ENCODE measurements around the gene FUT6.

The FUT6 gene

GRCh38 chr19:5805462-5806132, 33.9 kb downstream of the FUT6 start:
- DNase-seq (ENCODE audit: low spot score): peak; percentile 64

DNA sequence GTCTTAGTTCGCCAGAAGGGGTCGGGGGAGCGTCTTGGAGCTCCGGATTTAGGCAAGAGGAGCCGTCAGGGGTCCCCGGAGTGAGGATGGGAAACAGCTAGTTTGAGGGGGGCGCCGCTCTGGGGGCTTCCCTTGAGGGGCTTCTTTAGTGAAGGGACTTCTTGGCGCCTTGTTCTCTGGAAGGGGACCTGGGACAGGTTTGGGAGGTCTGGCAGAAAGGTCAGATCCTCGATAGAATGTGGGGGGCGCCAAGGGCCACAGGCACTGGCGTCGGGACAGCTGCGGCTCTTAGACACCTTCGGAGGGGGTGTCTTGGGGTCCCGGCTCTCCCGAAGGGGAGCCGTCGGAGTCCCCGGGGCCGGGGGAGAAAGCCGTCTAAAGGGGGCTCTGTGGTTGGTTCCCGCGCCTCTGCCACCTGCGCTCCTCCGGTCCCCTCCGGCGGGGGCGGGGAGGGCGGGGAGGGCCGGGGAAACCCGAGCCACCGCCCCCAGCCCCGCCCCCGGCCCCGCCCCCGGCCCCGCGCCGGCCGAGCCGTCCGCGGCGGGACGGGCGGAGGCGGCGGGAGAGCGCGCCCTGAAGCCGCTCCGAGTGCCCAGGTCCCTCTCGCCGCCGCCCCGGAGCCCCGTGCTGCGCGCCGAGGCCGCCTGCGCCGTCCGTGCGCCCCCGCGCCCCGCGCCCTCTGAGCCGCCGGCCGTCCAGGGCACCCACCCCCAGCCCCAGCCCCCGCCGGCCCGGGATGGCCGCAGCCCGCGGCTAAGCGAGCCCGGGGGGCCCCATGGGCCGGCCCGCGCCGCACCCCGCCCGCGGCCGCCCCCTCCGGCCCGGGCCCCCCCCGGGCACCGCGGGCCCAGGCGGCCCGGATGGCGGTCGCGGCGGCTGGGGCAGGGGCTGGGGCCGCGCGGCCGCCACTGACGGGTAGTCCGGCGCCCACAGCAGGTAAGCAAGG, 34.7 kb downstream of the FUT6 start, which contains the start of gene NRTN:
TSS of gene NRTN (plus strand) at position 552 of the 946 bp plus-strand sequence. CDS start 19,099 bp downstream, outside the sequence.
- DNase-seq (ENCODE audit: low spot score): no peak

GRCh38 chr19:5803752-5804515, 35.6 kb downstream of the FUT6 start:
- DNase-seq (ENCODE audit: low spot score): peak; percentile 87

- DNase-seq (ENCODE audit: low spot score): no peak
Measured at GRCh38 chr19:5803441-5803751, 36.1 kb downstream of the FUT6 start.

GRCh38 chr19:5801796-5802619, 37.5 kb downstream of the FUT6 start:
- DNase-seq (ENCODE audit: low spot score): peak; percentile 72

DNA sequence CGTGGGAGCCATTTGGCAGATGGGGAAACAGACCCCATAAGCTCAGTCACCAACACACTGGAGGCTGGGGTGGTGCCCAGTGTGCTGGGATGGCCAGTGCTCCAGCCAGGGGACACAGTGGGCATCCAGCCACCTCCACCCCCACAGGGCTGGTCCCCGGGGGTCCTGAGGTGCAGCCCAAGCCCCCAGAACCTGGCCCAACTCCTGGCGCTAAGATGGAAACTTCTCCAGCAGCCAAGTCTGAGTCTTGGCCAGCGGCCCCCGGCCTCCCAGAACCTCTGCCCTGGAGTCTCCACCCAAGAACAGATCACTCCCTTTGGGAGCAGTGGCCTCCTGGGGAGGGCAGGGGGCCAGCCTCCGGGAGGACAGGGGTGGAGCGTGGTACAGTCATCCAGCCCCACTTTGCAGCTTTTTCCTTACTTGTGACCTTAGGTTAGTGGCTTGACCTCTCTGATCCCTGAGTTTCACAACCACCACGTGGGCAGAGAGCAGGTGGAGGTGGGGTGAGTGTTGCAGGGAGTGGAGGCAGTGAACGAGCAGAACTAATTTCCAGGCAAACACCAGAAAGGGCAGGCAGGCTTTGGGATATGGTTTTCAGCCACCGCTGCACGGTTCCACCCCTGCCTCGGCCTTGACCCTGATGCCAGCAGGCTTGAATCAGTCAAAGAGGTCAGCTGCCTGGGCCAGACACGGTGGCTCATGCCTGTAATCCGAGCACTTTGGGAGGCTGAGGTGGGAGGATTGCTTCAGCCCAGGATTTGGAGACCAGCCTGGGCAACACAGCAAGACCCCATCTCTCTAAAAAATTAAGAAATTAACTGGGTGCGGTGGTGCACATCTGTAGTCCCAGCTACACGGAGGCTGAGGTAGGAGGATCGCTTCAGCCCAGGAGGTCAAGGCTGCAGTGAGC, 38.9 kb downstream of the FUT6 start:
- DNase-seq (ENCODE audit: low spot score): no peak

GRCh38 chr19:5799247-5800241, 40.0 kb downstream of the FUT6 start:
- DNase-seq (ENCODE audit: low spot score): no peak

DNA sequence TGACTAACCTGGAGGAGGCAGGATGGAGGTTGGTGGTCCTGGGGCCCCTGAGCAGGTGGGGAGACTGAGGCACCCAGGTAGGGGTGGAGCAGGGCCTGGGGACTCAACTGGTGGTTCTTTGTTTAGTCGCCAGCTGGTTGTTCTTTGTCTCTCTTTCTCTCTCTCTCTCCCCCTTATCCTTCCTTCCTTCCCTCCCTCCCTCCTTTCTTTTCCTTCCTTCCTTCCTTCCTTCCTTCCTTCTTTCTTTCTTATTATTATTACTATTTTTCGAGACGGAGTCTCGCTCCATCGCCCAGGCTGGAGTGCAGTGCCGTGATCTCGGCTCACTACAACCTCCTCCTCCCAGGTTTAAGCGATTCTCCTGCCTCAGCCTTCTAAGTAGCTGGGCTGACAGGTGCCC, 41.3 kb downstream of the FUT6 start:
- no peak for DNase-seq (ENCODE audit: low spot score)

GRCh38 chr19:5795382-5795919, 44.1 kb downstream of the FUT6 start:
- DNase-seq (ENCODE audit: low spot score): no peak

- DNase-seq (ENCODE audit: low spot score): no peak
Measured at GRCh38 chr19:5793188-5793587, 46.3 kb downstream of the FUT6 start.

- no peak for DNase-seq (ENCODE audit: low spot score)
Measured at GRCh38 chr19:5792224-5792623, 47.3 kb downstream of the FUT6 start.

- DNase-seq (ENCODE audit: low spot score): peak; percentile 98
Measured at GRCh38 chr19:5790559-5791520, 48.7 kb downstream of the FUT6 start, which contains the start of gene DUS3L. DUS3L (minus strand) TSS chr19:5791163; CDS start chr19:5791141, 22 bp downstream.

- DNase-seq (ENCODE audit: low spot score): no peak
Measured at GRCh38 chr19:5789886-5790558, 49.5 kb downstream of the FUT6 start.

- no peak for DNase-seq (ENCODE audit: low spot score)
Measured at GRCh38 chr19:5789351-5789761, 50.1 kb downstream of the FUT6 start.

- no peak for DNase-seq (ENCODE audit: low spot score)
Measured at GRCh38 chr19:5788422-5788821, 51.1 kb downstream of the FUT6 start.

GRCh38 chr19:5787409-5788182, 51.9 kb downstream of the FUT6 start:
- DNase-seq (ENCODE audit: low spot score): no peak

All from SK-N-DZ (cell line).